SK-N-SH (cell line): ENCODE results near the gene KRCC1. TPM values are rescaled to one million over a fixed set of nuclear protein-coding genes. Genes with fewer than 3 reads are reported as not detected.
A peak's percentile ranks its signal among the peaks of the same experiment; 100 is the strongest.

ENCODE experiments used
- CTCF ChIA-PET: fragments of 300-600, 350-600 bp; formaldehyde crosslinking; extraction: SDS; loops from one replicate; lab custom pipeline; 2021; lab: Yijun Ruan, JAX
- POLR2A ChIA-PET: fragments of 350-600 bp; sonication (Branson Sonifier 250); formaldehyde crosslinking; extraction: SDS; loops from one replicate; lab custom pipeline; 2020; ENCODE audit warnings: antibody characterized with exemption, inconsistent platforms; lab: Yijun Ruan, JAX
- DNase-seq: peaks from one replicate; pipeline ENCODE4 v3.0.0; 2012
- H2AFZ ChIP-seq: fragments of 200-600 bp; sonication (generic); 2 replicates; pipeline ENCODE4 v1.8.1; 2016; ENCODE audit warnings: antibody characterized with exemption, mild to moderate bottlenecking, low read depth
- H3F3A ChIP-seq: fragments of 200-600 bp; sonication (generic); replicated peaks from 2 replicates; pipeline ENCODE3; 2016; ENCODE audit warnings: antibody characterized with exemption, mild to moderate bottlenecking; ENCODE audit not compliant: insufficient read depth
- H3K27ac ChIP-seq, 2 experiments: fragments of 200-500 bp in 1 of 2; fragments of 200-600 bp in 1 of 2; sonication (Bioruptor generic) in 1 of 2; sonication (generic), shearing (Covaris generic) in 1 of 2; 2 replicates each; pipeline versions ENCODE4 v1.5.1 to v1.6.1; 2014 to 2016; ENCODE audit warnings: low read depth in 2 of 2, inconsistent platforms in 1 of 2, low read length in 1 of 2, mild to moderate bottlenecking in 1 of 2, mixed read lengths in 1 of 2
- H3K27me3 ChIP-seq: fragments of 200-600 bp; sonication (generic), shearing (Covaris generic); 2 replicates; pipeline ENCODE4 v1.6.1; 2016; ENCODE audit warnings: mixed run types; ENCODE audit not compliant: insufficient read depth
- H3K36me3 ChIP-seq, 2 experiments: fragments of 200-500 bp in 1 of 2; fragments of 200-600 bp in 1 of 2; sonication (Bioruptor generic) in 1 of 2; sonication (generic) in 1 of 2; replicated peaks in 1 of 2; 2 replicates each; pipeline versions ENCODE3 to v1.5.1; 2014 to 2016; ENCODE audit warnings: low read length in 1 of 2, mild to moderate bottlenecking in 1 of 2; ENCODE audit not compliant: insufficient read depth in 2 of 2, control insufficient read depth in 1 of 2
- H3K4me1 ChIP-seq, 2 experiments: fragments of 200-500 bp in 1 of 2; fragments of 200-600 bp in 1 of 2; sonication (Bioruptor generic) in 1 of 2; sonication (generic), shearing (Covaris generic) in 1 of 2; 2 replicates each; pipeline versions ENCODE4 v1.5.1 to v1.6.1; 2014 to 2016; ENCODE audit warnings: low read depth in 1 of 2, low read length in 1 of 2, mixed run types in 1 of 2; ENCODE audit not compliant: insufficient read depth in 2 of 2, control insufficient read depth in 1 of 2
- H3K4me2 ChIP-seq: fragments of 200-600 bp; sonication (generic), shearing (Covaris generic); 2 replicates; pipeline ENCODE4 v1.6.1; 2017; ENCODE audit warnings: mixed run types
- H3K4me3 ChIP-seq, 2 experiments: fragments of 200-500 bp in 1 of 2; fragments of 200-600 bp in 1 of 2; sonication (Bioruptor generic) in 1 of 2; sonication (generic), shearing (Covaris generic) in 1 of 2; 2 replicates each; pipeline versions ENCODE4 v1.5.1 to v1.8.1; 2014 to 2016; ENCODE audit warnings: low read depth in 2 of 2, inconsistent platforms in 1 of 2, low read length in 1 of 2, mild to moderate bottlenecking in 1 of 2, mixed read lengths in 1 of 2, moderate library complexity in 1 of 2
- H3K79me2 ChIP-seq: fragments of 200-600 bp; sonication (generic); 2 replicates; pipeline ENCODE4 v1.8.1; 2017; ENCODE audit warnings: mild to moderate bottlenecking; ENCODE audit not compliant: insufficient read depth
- H3K9ac ChIP-seq: fragments of 200-600 bp; sonication (generic); 2 replicates; pipeline ENCODE4 v1.6.1; 2017; ENCODE audit warnings: mixed run types
- H3K9me2 ChIP-seq: fragments of 200-600 bp; sonication (generic); 2 replicates; pipeline ENCODE4 v1.6.1; 2017; ENCODE audit warnings: mixed run types
- H3K9me3 ChIP-seq: fragments of 200-600 bp; sonication (generic); 2 replicates; pipeline ENCODE4 v1.6.1; 2017; ENCODE audit warnings: mixed run types, mild to moderate bottlenecking, moderate library complexity
- H4K20me1 ChIP-seq: fragments of 200-600 bp; sonication (generic); 2 replicates; pipeline ENCODE4 v1.6.1; 2017; ENCODE audit warnings: mild to moderate bottlenecking, mixed run types; ENCODE audit not compliant: insufficient read depth
- CTCF ChIP-seq: fragments of 200-600 bp; sonication (generic); IDR thresholded peaks from 2 replicates; pipeline ENCODE4 v1.6.1; 2017; ENCODE audit warnings: antibody characterized with exemption, mild to moderate bottlenecking, moderate library complexity
- ELF1 ChIP-seq: IDR thresholded peaks from 2 replicates; pipeline ENCODE4 v1.4.0; 2012
- EP300 ChIP-seq, 2 experiments: IDR thresholded peaks; 2 replicates each; pipeline versions ENCODE4 v1.4.0 to v1.6.1; 2012; ENCODE audit warnings: borderline replicate concordance in 1 of 2, low read depth in 1 of 2, low read length in 1 of 2
- FOXJ3 ChIP-seq: sonication (generic); formaldehyde crosslinking; IDR thresholded peaks from 2 replicates; pipeline ENCODE4 v1.5.1; 2020; ENCODE audit warnings: mild to moderate bottlenecking, missing genetic modification reagents
- FOXM1 ChIP-seq: IDR thresholded peaks from 2 replicates; pipeline ENCODE4 v1.4.0; 2012; ENCODE audit warnings: low read depth, mild to moderate bottlenecking
- GABPA ChIP-seq: IDR thresholded peaks from 2 replicates; pipeline ENCODE4 v1.4.0; 2012; ENCODE audit warnings: low read depth, mild to moderate bottlenecking
- MAX ChIP-seq: IDR thresholded peaks from 2 replicates; pipeline ENCODE4 v1.4.0; 2012; ENCODE audit warnings: low read depth
- MEF2A ChIP-seq: IDR thresholded peaks from 2 replicates; pipeline ENCODE4 v1.4.0; 2012; ENCODE audit warnings: low read depth, borderline replicate concordance
- MXI1 ChIP-seq: IDR thresholded peaks from 2 replicates; pipeline ENCODE4 v1.6.1; 2012; ENCODE audit warnings: mild to moderate bottlenecking, low read depth, low read length, improper control_type of control experiment
- NFIC ChIP-seq: IDR thresholded peaks from 2 replicates; pipeline ENCODE4 v1.4.0; 2012; ENCODE audit warnings: borderline replicate concordance
- NRF1 ChIP-seq: IDR thresholded peaks from 2 replicates; pipeline ENCODE4 v1.6.1; 2012; ENCODE audit warnings: low read depth, mild to moderate bottlenecking, low read length
- PBX3 ChIP-seq: IDR thresholded peaks from 2 replicates; pipeline ENCODE4; 2012
- POLR2AphosphoS5 ChIP-seq: IDR thresholded peaks from 2 replicates; pipeline ENCODE4 v1.6.1; 2012; ENCODE audit warnings: low read depth, low read length
- RCOR1 ChIP-seq: fragments of 150-350 bp; IDR thresholded peaks from 2 replicates; pipeline ENCODE4 v1.6.1; 2017; ENCODE audit warnings: antibody characterized with exemption, low read length
- RXRA ChIP-seq: IDR thresholded peaks from 2 replicates; pipeline ENCODE4 v1.4.0; 2012; ENCODE audit warnings: low read depth, mild to moderate bottlenecking, borderline replicate concordance
- SMC3 ChIP-seq: IDR thresholded peaks from 2 replicates; pipeline ENCODE4 v1.6.1; 2012; ENCODE audit warnings: low read depth, low read length, improper control_type of control experiment
- TCF12 ChIP-seq: IDR thresholded peaks from 2 replicates; pipeline ENCODE4 v1.4.0; 2012
- TEAD4 ChIP-seq: IDR thresholded peaks from 2 replicates; pipeline ENCODE4 v1.4.0; 2012; ENCODE audit warnings: mild to moderate bottlenecking, borderline replicate concordance; ENCODE audit not compliant: insufficient read depth
- USF1 ChIP-seq: IDR thresholded peaks from 2 replicates; pipeline ENCODE4 v1.4.0; 2012; ENCODE audit warnings: low read depth, borderline replicate concordance
- WGBS: methylation state at CpG from one replicate; pipeline ENCODE4 v1.1.6; 2017; ENCODE audit warnings: low lambda C conversion rate; 5-methylcytosine and 5-hydroxymethylcytosine counted together
- polyA plus RNA-seq, 3 experiments: library from polyadenylated mRNA; depleted of rRNA; stranded (reverse); fragments of >200 nt; gene quantifications; 2 replicates each; pipeline ENCODE4 v1.2.3, GENCODE V29; 2012
- TF ChIP-seq, protein P1 (sequence below): IDR thresholded peaks from 2 replicates; pipeline ENCODE4 v1.4.0; 2012; ENCODE audit warnings: low read depth, borderline replicate concordance

The KRCC1 gene
- polyA plus RNA-seq, 1 of the 3 experiments (the other 2 are of a cell fraction): 10.7 TPM

- Histone ChIP-seq H3K4me2 (no peak overlapping the region), H3K9me3 (no peaks in the 10 kb centered on the region), H3K4me1 (no peaks in the 10 kb centered on the region; a peak in 1 of 4 replicates), H3K9me2 (no peaks in the 10 kb centered on the region), H3K36me3 (no peaks in the 10 kb centered on the region), H3K4me3 (no peak overlapping the region), H3K27me3 (no peaks in the 10 kb centered on the region), H3F3A (no peaks in the 10 kb centered on the region), H3K79me2 (no peaks in the 10 kb centered on the region), H3K9ac (no peak overlapping the region), H2AFZ (no peak overlapping the region), H4K20me1 (no peaks in the 10 kb centered on the region), H3K27ac (no peak overlapping the region)
- DNase-seq: no peak
- ChIA-PET CTCF (interaction anchor here (1.0 to 3.7 kb wide), 3 partner anchors 10 to 387 kb away, joined by 3 to 18 read pairs (median 4); no protein-coding TSS in a partner anchor), POLR2A (no interaction called here)
- 90% methylated on average over 5 of the region's 5 CpGs for WGBS
- TF ChIP-seq, protein P1, sequence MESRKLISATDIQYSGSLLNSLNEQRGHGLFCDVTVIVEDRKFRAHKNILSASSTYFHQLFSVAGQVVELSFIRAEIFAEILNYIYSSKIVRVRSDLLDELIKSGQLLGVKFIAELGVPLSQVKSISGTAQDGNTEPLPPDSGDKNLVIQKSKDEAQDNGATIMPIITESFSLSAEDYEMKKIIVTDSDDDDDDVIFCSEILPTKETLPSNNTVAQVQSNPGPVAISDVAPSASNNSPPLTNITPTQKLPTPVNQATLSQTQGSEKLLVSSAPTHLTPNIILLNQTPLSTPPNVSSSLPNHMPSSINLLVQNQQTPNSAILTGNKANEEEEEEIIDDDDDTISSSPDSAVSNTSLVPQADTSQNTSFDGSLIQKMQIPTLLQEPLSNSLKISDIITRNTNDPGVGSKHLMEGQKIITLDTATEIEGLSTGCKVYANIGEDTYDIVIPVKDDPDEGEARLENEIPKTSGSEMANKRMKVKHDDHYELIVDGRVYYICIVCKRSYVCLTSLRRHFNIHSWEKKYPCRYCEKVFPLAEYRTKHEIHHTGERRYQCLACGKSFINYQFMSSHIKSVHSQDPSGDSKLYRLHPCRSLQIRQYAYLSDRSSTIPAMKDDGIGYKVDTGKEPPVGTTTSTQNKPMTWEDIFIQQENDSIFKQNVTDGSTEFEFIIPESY: no peak
- TF ChIP-seq ELF1: no peak
These were observed 11.6 kb upstream of the KRCC1 start for GRCh38 chr2:88067189-88067588.

DNA sequence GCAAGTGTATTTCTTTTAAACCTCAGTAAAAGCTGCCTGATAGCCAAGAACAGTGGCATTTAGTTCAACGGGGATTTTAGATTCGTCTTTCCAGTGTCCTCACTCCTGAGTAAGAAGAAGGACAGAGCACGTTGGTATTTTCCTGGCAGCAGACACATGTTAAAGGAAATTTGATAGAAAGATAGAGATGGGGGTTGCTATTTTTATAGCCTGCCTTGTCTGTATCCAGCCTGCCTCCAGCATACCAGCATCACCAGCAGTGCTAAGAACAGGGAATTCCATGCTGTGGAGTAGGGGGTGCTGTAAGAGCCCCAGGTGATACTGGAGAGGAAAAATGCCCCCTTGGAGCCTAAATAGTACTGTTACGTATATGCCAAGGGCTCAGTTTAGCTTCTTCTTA, 11.0 kb upstream of the KRCC1 start:
- H3K4me3 ChIP-seq: no peak overlapping the region
- WGBS: 37% methylated on average over 4 of the region's 4 CpGs
- no peaks in the 10 kb centered on the region for H3K9me3 ChIP-seq
- no peak overlapping the region for H3K4me2 ChIP-seq
- H3F3A ChIP-seq: no peaks in the 10 kb centered on the region
- no peaks in the 10 kb centered on the region for H3K79me2 ChIP-seq
- H2AFZ ChIP-seq: no peak overlapping the region
- H3K27me3 ChIP-seq: no peaks in the 10 kb centered on the region
- TF ChIP-seq RCOR1 (no peak), PBX3 (peak; percentile 34; the same call in 1 of the 2 replicates), TEAD4 (no peak), EP300 (IDR thresholded peaks at IDR 0.05; ENCODE audit: borderline replicate concordance in 1 of 2, low read depth in 1 of 2, low read length in 1 of 2) (no peak), USF1 (no peak), FOXM1 (no peak), MXI1 (no peak), NFIC (peak; percentile 20; the same call in 1 of the 2 replicates), GABPA (no peak), FOXJ3 (CRISPR knock-in tag) (no peak), RXRA (no peak), POLR2AphosphoS5 (peak; percentile 22; the same call in 1 of the 2 replicates), TCF12 (peak; percentile 64), MEF2A (no peak), MAX (no peak), SMC3 (no peak), NRF1 (no peak), CTCF (no peak)
- peak; percentile 55 for DNase-seq
- no peak overlapping the region for H3K9ac ChIP-seq
- H4K20me1 ChIP-seq: no peaks in the 10 kb centered on the region
- ChIA-PET CTCF (interaction anchor here (1.0 to 3.7 kb wide), 2 partner anchors 93 to 388 kb away, joined by 3 to 18 read pairs; no protein-coding TSS in a partner anchor), POLR2A (no interaction called here)
- no peaks in the 10 kb centered on the region for H3K36me3 ChIP-seq
- H3K4me1 ChIP-seq: no peaks in the 10 kb centered on the region; a peak in 1 of 4 replicates
- no peaks in the 10 kb centered on the region for H3K9me2 ChIP-seq
- peak overlapping the region in 1 of 2 experiments; percentile 4; a peak in 1 of 4 replicates for H3K27ac ChIP-seq
